GM12873 (cell line): ENCODE measurements around the gene PRSS36.

ENCODE experiments used
- TF ChIP-seq, protein P1 (sequence below): IDR thresholded peaks from 2 replicates; pipeline ENCODE4 v1.5.1; 2012; ENCODE audit warnings: low read depth, mild to moderate bottlenecking, moderate library complexity, low read length, control low read depth; ENCODE audit not compliant: insufficient read depth; ENCODE audit errors: missing control alignments

PRSS36 gene

DNA sequence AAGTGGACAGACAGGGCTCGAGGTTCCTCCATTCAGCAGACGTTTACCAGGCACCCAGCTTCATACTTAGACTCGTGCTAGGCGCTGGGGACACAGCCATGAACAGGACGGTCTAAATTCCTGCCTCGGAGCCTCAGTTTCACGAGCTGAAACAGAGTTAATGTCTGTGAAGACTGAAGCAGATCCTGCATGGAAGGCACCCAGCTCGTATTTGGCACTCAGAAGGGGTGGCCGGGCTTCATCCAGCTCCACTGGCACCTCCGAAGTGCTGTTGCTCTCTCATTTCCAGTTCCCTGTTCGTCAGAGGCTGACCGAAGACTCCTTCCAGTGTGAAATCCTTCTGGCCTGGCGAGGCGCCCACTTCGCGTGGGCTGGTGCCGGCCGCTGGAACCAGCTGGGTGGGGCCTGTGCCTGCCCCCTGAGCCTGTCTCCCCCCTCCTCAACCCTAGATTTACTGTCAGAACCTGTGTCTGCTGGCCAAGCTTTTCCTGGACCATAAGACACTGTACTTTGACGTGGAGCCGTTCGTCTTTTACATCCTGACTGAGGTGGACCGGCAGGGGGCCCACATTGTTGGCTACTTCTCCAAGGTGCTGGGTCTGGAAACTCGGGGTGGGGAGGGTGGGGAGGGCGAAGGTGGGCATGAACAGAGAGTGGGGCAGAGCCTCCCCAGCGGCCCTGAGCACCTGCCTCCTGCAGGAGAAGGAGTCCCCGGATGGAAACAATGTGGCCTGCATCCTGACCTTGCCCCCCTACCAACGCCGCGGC lies 20.1 kb downstream of the PRSS36 start:
- TF ChIP-seq, protein P1, sequence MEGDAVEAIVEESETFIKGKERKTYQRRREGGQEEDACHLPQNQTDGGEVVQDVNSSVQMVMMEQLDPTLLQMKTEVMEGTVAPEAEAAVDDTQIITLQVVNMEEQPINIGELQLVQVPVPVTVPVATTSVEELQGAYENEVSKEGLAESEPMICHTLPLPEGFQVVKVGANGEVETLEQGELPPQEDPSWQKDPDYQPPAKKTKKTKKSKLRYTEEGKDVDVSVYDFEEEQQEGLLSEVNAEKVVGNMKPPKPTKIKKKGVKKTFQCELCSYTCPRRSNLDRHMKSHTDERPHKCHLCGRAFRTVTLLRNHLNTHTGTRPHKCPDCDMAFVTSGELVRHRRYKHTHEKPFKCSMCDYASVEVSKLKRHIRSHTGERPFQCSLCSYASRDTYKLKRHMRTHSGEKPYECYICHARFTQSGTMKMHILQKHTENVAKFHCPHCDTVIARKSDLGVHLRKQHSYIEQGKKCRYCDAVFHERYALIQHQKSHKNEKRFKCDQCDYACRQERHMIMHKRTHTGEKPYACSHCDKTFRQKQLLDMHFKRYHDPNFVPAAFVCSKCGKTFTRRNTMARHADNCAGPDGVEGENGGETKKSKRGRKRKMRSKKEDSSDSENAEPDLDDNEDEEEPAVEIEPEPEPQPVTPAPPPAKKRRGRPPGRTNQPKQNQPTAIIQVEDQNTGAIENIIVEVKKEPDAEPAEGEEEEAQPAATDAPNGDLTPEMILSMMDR = no peak

DNA sequence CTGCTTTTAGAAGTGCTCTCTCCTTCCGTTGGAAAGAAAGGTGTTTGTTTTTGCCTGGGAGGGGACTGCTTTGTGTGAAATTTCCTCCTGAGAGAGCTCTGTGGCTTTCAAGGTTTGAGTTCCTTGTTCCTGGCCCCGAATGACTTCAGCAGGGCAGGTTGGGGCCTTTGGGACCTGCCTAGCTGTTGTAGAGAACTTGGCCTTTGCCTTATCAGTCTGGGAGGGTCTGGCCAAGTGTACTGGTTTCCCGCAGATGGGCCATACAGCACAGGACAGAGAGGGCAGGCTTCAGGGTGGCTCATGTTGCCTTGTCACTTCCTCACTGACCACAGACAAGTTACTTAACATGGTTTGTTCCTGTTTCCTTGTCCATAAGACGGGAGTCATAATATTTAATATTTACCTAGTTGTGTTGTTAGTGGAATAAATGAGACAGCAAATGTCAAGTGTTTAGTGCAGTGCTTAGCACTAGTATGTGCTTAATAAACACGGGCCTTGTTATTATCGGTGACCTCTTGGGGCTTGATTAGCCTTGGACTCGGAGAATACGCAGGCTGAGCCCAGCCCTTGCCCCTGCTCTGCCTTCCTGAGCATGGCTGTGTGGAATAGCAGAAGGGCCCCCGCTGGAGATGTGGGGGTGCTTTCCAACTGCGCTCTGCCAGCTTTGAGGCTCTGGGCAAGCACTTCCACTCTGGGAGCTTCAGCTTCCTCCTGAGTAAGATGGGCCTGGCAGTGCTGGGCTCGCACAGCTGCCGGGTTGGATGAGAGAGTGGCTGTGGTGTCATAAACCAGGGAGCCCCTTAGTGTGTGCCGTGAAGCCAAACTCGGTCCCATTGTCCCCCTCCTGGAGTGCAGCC lies 20.9 kb downstream of the PRSS36 start:
- TF ChIP-seq, protein P1 = no peak

DNA sequence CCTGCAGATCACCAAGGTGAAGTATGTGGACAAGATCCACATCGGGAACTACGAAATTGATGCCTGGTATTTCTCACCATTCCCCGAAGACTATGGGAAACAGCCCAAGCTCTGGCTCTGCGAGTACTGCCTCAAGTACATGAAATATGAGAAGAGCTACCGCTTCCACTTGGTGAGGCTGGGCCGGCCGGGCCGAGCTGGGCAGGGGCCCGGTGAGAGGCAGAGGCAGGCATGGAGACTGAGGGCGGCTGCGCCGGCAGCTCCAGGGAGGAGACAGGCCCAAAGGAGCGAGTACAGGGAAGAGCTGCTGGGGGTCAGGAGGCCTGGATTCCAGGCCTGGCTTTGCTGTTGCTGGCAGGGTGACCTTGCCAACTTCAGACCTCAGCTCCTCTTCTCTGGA lies 22.7 kb downstream of the PRSS36 start:
- TF ChIP-seq, protein P1 = no peak

DNA sequence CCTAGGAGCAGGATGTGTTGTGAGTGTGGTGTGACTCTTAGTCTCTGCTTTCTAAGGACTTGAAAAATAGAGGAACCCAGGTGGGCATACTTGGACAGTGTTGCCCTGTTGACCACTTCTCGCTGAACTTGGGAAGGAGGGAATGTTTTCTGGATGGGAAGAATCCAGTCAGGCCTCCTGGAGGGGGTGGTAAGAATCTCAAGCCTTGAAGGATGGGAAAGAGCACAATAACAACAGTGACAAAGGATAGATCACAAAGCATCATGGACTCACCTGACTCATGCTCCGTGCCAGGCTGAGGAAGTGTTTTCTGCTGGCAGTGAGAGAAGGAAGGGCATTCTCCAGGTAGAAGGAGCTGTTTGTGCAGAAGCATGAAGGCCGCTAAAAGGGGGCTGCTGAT lies 24.0 kb downstream of the PRSS36 start:
- TF ChIP-seq, protein P1 = no peak

DNA sequence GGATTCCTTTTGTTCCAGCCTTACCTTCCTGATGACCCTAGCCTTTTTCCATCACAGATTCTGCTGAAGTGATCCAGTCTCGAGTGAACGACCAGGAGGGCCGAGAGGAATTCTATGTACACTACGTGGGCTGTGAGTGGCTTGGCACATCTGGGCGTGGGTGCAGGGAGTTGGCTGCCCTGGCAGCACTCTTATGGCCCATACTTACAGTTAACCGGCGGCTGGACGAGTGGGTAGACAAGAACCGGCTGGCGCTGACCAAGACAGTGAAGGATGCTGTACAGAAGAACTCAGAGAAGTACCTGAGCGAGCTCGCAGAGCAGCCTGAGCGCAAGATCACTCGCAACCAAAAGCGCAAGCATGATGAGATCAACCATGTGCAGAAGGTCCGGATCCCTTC lies 29.7 kb downstream of the PRSS36 start:
- TF ChIP-seq, protein P1 = no peak

DNA sequence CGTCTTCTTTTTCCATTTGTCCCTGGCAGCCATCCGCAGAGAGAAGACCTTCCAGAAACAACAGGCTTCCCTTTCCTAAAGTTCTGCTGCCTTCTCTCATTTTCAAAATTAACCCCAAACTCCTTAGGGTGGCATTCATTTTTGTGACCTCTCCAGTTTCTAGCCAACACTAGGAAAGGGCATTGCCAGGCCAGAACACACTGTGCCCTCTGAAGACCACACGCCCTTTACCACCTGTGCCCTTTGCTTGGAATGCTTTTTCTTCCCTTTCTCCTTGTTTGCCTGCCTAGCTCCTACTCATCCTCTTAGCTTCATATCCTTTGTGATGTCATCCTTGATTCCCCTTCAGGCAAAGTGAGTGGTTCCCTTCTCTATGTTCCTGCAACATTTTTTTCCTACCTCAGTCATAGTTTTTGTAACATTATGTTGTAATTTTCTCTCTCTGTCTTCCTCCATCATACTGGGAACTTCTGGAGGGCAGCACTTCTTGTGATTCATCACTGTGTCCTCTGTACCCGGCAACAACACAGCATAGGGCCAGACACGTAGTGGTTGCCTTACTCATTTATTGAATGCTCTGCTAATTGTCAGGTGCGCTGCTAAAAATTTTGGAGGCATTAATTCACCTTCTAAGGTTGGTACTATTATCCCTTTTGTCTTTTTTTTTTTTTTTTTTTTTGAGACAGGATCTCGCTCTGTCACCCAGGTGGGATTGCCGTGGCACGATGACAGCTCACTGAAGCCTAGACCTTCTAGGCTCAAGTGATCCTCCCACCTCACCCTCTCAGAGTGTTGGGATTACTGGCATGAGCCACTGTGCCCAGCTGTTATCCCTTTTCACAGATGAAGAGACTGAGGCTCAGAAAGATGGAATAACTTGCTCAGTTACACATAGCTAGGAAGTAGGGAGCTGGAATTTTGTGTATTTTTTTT lies 31.4 kb downstream of the PRSS36 start:
- TF ChIP-seq, protein P1 = no peak
